Subcutaneous adipose tissue (tissue), 4 donors: ENCODE measurements around the gene UBAC1. TPM values are rescaled to one million over a fixed set of nuclear protein-coding genes. Genes with fewer than 3 reads are reported as not detected.

Experiments
- CTCF ChIP-seq: fragments of 450-650 bp; IDR thresholded peaks from one replicate; pipeline ENCODE4 v1.5.1; 2016; ENCODE audit warnings: low read depth, mild to moderate bottlenecking, control low read depth, antibody characterized with exemption, moderate library complexity
- total RNA-seq, 4 donors: library from RNA; depleted of rRNA; stranded (reverse); fragments of >200 nt; gene quantifications; one replicate each; pipeline ENCODE4 v1.1.0, GENCODE V29; 2016

Gene UBAC1
- total RNA-seq, 4 donors from 2014 or later: 32.4 to 56.9 (median 51.2) TPM

- TF ChIP-seq CTCF: no peak
Measured at GRCh38 chr9:135906291-135907005, 54.7 kb downstream of the UBAC1 start.

DNA sequence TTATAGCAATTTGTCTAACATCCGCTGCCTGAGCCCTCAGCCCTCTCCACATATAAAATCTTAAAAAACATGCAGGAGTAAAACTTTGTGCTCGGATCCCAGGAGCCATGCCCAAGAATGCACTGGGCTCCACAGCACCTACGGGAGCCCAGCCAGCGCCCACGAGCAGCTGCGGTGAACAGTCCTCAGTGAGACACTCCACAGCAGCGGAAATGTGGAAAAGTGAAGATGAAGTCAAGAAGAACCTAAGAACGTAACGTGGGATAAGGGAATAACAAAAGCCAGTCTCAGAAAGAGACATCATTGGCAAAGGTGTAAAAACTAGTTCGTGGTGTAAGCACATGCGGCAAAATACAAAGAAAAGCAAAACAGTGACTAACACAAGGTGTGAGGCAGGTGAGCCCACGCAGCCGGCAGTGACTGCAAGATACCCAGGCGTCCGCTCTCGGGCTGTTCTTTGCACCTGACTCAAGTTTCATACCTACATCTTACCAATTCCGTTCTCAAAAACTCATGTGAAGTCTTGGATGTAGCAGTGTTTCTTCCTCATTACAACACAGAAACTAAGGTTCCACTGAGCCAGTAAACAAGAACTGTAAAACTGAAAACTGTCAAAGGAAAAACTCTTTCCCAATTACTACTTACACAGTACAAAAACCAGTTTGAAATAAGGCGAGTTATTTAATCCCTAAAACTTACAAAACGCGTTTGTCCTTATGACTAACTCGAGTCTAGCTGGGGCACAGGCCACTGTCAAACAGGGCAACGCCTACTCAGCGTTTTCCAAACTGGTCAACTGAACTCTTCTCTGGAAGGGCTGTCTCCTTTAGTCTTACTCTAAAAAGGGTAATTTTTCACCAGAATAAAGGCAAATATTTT, 55.6 kb downstream of the UBAC1 start:
- no peak for TF ChIP-seq CTCF

DNA sequence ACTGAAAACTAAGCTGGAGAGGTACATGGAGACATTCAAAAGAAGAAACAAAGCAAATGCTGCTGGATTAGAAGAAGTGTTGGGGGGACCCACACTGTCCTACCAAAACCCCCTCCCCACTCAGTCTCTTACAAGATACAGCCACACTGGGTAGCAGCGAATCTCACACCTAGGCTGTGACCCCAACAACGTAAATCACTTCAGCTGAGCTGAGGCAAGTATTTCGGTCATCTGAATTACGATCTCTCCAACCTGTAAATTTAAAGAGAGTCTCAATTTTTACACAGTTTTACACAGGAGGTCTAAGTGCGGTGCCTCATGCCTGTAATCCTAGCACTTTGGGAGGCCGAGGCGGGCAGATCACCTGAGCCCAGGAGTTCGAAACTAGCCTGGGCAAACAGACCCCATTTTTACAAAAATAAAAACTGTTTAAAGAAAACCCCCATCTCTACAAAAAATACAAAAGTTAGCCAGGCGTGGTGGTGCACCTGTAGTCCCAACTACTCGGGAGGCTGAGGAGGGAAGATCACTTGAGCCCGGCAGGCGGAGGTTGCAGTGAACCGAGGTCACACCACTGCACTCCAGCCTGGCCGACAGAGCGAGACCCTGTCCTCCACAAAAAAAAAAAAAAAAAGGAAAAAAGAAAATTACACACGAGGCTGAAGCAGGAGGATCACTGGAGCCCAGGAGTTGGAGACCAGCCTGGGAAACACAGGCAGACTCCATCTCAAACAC, 57.2 kb downstream of the UBAC1 start:
- TF ChIP-seq CTCF: no peak

DNA sequence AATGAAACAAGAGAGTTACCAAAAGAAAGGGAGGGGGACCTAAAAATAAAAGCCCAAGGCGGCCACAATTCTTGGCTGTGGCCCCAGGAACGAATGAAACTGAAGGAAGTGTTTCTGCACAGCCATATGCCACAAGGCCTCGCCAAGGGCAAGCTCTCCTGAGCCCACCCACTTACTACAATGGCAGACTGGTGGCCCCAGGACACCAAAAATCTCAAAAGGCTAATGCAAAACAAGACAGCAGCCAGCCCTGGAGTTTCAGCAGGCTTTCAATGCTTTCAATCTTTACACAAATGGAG, 57.9 kb downstream of the UBAC1 start:
- no peak for TF ChIP-seq CTCF

DNA sequence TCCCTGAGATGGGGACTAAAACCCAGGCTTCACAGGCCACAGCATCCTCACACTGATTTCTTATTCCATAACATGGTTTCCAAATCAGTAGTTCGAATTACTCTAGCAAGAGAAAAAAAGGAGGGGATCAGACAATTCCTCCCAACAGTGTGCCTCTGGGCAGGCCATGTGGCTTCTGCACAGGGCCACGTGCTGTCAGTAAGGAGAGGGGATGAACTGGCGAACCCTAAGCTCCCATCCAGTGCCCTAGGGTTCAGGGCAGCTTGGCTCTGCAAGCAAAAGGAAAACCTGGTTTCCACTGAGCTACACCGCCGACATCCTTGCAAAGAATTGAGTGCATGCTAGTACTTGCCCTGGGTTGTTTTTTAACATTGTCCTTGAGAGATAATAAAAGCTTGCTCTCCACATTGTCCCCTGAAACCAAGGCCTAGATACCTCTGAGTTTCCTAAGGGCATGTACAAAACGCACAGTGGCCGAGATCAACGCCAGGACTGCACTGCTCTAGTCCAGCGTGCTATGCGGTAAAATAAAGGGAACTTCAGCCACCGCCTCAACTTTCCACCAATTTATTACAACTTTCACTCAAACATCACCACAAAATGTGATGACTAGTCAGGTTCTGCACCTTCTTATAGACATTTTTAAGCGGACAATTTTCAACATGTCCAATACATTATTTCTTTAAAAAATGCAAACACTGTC, 58.4 kb downstream of the UBAC1 start:
- TF ChIP-seq CTCF: no peak

DNA sequence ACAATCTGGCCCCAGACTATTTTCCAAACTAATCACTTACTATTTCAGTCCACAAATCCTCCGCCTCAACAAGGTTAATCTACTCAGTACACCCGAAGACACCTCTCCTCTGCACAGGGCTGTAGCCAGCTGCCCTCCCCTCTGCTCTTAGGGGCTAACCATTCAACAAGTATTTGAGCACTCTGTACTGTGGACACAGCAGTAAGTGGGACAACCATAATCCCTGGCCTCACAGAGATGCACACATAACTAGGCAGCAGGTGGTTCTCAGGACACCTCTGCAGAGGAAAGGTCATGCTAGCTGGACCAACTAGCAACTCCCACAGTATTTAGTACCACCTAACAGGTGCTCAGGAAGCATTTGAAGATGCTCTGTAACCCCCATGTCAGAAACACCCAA, 59.3 kb downstream of the UBAC1 start:
- TF ChIP-seq CTCF: no peak
